DOHH2 (cell line): ENCODE results near the gene RABGAP1L.

Source experiments
- CTCF ChIP-seq: fragments of 200-600 bp; sonication (generic); IDR thresholded peaks from one replicate; pipeline ENCODE4 v1.5.1; 2014; ENCODE audit warnings: antibody characterized with exemption, mild to moderate bottlenecking, low read depth, low read length; ENCODE audit not compliant: poor library complexity, severe bottlenecking
- EZH2phosphoT487 ChIP-seq: fragments of 200-600 bp; sonication (generic); IDR thresholded peaks from 2 replicates; pipeline ENCODE4 v1.6.1; 2017; ENCODE audit warnings: borderline replicate concordance, mild to moderate bottlenecking, antibody characterized with exemption, low read length, moderate library complexity, mixed read lengths

- no peak for TF ChIP-seq CTCF
- TF ChIP-seq EZH2phosphoT487, result no peak
These were observed 155.9 kb downstream of the RABGAP1L start for GRCh38 chr1:174315239-174315638.
